ENCODE results near the gene PKDCC.
"Not testable (repeated sequence)": the region's sequence is repeated elsewhere in the genome, so short reads cannot be mapped to it uniquely, and the experiment has no call there.

The PKDCC gene

DNA sequence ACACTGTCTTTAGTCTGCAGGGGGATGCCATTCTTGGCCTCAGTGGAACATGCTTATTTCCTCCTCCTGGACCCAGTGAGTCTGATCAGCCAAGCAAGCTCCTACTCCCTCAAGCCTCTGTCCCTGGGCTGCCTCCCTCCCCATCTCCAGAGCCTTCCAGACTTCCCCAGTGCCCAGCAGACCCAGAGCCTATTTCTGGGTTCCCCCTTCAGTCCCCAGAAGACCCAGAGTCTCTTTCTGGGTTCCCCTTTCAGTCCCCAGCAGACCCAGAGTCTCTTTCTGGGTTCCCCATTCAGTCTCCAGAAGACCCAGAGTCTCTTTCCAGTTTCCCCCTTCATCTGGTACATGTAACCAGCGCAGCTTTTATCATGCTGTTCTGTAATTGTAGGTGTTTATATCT lies 17.0 kb upstream of the PKDCC start:
- no peak for DNase-seq

DNA sequence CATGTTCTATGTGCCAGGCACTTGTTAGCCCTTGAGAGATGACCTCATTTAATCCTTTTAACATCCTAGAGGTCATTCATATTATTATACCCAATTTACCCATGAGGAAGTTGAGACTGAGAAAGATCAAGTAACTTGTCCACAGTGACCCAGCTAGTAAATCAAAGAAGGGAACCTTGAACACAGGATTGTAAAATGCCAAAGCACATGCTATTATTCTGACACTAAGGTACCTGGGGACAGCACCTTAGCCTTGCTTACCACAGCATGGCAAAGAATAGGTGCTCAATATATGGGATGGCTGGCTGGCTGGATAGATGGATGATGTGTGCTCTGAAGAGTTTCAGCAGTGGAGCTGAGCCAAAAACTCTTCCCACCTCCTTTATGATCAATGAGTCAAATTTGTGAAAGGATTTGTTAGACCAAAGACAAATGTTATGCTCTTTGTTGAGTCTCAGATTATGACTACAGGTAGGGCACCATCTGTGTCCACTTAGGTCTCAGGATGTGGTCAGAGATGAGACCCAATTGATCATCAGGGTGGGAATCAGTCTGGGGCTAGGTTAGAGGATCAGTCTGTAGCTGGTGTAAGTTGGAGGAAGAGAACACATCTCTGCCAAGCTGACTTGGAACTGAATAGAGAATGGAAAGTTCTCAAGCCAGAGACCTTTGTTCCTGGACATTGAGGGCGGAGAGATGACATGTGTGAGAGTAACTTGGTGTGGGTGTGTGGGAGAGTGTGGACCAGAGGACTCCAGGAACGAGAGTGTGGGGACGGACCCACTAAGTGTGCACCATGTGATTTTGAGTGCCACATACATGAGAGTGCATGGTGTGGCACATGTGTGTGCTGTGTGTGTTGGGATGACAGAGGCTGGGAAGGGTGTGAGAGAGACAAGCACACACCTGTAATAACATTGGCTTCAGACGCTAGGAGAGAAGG lies 16.3 kb upstream of the PKDCC start:
- no peak for DNase-seq

DNA sequence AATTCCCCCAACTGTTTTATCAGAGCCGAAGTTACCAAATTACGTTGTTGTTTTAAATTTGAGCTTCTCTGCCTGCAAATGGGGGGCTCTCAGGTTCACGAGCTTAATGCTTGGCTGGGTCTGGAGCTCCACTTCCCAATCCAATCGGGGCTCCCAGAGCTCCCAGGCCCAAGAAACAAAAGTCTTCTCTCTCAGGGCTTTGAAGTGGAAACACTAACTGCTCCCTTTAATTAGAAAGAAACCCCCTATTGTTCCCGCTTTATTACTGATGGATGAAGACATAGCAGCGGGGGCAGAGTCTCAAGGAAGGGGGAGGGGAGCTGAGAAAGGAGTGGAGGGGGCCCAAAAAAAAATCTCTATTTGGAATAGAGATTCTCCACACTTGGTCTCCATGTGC lies 15.6 kb upstream of the PKDCC start:
- DNase-seq = no peak

DNA sequence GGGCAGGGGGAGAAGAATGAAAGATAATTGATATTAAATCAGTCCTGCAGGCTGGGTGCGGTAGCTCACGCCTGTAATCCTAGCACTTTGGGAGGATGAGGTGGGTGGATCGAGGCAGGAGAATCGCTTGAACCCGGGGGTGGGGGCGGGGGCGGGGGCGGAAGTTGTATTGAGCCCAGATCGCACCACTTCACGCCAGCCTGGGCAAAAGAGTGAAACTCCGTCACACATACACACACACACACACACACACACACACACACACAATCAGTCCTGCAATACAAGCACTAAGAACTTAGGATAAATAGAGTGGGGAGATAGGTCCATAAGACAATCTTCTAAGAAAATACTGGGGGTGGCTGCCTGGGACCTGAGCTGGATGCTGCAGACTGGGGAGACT lies 15.1 kb upstream of the PKDCC start:
- DNase-seq = no peak

DNA sequence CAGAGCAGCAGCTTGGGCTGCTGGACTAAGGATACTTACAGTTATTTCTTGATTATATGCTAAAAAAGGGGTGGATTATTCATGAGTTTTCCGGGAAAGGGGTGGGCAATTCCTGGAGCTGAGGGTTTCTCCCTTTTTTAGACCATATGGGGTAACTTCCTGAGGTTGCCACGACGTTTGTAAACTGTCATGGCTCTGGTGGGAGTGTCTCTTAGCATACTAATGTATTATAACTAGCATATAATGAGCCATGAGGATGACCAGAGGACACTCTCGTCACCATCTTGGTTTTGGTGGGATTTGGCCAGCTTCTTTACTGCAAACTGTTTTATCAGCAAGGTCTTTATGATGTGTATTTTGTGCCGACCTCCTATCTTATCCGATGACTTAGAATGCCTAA lies 13.7 kb upstream of the PKDCC start:
- DNase-seq = not testable (repeated sequence)

DNA sequence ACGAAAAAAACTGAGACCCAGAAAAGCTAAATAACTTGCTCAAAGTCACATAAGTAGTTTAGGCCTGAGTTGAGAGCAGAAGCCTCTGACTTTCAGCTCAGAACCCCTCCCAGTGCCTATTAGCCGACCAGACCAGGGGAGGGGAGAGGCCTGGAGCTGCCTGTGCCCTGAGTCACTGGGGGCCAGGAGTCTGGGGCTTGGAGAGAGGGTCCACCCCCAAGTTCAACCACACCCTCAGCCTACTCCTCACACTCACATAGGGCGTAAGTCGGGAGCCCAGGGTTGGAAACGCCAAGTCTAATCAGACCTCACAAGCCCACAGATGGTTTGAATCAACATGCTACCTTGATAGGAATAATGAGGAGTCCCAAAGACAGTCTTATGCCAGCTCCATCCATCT lies 12.6 kb upstream of the PKDCC start:
- no peak for DNase-seq

DNA sequence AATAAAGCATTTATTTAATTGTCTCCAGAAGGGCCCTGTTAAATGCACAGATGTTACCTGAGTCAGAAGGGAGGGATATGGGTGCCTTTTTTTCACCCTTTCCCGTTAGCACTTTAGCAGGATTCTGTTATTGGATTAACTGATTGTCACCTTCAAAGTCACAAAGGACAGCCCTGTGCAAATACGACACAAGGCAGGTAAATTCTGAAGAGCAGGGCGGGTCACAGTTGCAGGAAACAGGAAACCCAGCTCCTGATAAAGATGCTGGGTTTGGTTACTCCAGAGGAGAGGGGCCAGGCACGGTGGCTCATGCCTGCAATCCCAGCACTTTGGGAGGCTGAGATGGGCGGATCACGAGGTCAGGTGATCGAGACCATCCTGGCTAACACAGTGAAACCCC lies 11.4 kb upstream of the PKDCC start:
- DNase-seq = no peak

DNA sequence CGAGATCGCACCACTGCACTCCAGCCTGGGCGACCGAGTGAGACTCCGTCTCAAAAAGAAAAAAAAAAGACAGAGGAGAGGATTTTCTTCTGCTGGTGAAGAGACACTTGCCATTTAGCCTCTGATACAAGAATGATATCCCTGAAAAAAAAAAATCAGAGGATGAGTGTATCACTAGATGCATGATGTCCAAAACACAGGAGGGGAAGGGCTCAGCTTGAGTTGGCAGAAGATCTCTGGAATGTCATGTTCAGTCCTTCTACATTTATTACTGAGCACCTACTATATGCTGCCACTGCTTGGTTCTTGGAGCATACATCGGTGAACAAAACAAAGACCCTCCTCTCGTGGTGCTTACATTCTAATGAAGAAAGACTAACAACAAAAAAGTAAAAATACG lies 10.9 kb upstream of the PKDCC start:
- no peak for DNase-seq

DNA sequence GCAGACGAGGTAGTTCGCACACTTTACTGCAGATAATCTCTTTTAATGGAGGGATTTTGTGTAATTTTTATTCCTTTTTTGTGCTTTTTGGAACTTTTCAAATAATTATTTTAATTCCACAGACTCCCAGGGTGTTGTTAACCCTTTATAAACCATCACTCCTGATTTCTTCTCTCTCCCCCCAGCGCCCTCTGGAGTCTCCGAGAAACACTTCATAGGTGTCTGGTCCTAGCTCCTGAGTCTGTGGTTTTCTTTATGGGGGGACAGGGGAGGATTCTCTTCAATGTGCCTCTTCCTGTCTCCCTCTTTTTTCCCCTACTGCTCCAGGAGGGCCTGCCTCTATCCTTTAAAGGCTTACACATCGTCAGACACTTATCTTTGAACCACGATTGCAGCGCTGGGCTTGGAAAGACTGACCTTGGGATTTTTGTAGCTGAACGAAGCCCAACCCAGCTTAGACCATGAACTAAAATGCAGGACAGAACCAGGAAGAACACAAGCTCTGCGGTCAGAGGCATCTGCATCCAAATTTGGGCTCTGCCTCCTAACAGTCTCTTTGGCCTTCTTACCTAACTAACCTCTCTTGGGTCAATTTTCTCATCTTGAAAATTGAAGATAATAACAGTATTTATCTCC lies 7.1 kb upstream of the PKDCC start:
- no peak for DNase-seq

DNA sequence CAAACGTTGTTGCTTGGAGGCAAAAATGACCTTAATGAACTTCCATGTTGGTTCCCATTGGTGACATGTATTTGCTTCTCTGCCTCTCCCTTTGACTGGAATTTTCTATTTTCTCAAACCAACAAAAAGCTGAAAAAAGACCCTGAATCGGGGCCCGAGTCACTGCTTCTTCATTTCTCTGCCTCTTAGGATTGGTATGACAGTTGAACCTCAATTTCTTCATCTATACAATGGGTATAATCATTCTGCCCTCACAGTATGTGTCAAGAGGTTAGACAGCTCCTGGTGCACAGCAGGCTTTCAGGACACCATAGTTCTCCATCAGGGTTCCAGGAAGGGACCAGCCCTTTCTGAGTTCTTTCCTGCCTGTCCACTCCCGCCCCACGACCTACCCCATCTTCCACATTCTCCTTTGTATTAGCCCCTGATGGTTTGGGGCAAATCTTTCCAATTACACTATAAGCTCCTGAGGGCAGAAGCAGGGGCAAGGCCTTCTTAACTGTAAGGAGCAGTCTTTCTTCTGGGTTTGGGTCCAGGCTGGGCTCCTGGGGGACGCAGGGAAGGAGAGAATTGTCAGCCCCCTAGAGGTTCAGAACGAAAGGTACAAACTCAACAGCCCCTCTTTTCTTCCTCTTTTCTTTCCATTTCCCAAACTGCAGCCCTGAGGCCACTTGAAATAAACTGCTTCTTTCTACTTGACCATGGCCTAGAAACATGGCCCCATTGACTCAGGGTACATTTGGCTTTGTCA lies 6.3 kb upstream of the PKDCC start:
- DNase-seq = no peak

DNA sequence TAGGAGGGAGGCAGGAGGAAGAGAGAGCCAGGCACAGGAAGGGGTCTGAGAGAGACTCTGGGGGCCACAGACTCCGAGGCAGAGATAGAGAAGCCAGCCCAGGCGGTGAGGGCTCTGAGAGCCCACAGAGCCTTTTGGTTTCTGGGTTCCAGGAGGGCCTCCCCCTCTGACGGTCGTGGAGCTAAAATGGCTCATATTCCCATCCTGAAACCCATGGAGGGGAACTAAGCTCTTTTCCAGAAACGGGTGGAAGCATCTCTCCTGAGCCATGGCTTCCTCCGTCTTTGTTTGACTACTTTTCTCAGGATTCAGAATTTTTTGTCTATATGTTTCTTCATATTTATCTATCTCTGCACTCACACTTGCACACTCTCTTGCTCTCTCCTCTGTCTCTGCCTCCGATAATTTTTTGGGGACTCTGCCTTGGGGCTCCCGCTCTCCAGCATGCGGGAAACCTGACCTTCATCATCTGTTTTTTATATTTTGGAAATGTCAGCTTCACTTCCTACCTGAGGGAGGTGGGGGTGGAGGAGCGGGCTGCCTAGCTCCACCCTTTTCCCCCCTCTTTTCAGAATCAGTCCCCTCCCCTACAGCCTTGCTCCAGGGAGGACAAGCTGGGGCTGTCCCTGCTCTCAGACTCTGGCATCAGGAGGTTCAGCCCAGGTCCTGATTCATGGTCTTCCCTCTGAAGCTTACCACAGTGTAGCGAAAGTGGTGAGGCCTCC lies 5.0 kb upstream of the PKDCC start:
- DNase-seq = no peak

DNA sequence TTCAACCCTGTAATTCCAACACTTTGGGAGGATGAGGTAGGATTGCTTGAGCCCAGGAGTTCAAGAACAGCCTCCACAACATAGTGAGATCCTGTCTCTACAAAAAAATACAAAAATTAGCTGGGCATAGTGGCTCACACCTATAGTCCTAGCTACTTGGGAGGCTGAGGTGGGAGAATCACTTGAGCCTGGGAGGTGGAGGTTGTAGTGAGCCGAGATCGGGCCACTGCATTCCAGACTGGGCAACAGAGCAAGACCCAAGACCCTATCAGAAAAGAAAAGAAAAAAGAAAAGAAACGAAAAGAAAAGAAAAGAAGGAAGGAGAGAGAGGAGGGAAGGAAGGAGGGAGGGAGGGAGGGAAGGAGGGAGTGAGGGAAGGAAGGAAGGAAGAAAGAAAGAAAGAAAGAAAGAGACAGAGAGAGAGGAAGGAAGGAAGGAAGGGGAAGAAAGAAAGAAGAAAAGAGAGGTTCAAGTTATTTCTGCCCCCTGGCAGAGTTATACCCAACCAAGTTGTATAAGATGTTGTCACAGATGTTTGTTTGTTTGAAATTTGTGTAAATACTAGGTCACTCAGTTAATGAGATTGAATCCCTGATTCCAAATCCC lies 3.9 kb upstream of the PKDCC start:
- no peak for DNase-seq

DNA sequence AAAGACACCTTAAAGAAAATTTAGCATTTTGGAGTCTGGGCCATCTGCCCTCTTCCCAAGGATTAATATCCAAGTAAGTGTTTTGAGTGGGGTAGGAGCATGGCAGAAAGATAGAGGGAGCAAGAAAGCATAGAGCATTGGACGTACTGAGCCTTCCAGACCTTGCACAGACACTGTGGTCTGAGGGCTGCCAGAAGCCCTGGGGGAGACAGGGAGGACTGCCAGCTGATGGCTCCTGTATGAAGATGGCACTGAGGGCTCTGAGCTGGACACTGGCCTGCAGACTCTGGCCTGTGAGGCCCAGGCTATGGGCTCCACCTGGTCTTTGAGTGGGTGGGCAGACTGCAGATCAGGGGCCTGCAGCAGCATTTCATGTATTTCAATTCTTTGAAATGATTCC lies 2.9 kb upstream of the PKDCC start:
- DNase-seq = no peak

DNA sequence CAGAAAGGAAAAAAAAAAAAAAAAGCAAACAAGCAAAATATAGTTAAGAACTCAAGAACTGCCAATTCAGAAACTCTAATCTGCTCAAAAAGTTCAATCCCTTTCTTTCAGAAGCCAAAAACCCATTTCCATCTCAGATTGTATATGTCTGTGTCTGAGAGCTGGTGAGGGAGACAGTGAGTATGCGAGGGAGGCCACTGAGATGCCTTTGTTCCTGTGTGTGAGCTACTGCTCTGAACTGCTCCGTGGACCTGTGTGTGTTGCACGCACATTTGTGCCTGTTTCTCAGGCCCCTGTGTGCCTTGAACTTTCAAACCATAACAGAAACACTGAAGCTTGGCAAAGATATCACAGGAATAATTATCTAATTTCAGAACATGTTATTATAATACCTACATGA lies 2.5 kb upstream of the PKDCC start:
- DNase-seq = no peak

DNA sequence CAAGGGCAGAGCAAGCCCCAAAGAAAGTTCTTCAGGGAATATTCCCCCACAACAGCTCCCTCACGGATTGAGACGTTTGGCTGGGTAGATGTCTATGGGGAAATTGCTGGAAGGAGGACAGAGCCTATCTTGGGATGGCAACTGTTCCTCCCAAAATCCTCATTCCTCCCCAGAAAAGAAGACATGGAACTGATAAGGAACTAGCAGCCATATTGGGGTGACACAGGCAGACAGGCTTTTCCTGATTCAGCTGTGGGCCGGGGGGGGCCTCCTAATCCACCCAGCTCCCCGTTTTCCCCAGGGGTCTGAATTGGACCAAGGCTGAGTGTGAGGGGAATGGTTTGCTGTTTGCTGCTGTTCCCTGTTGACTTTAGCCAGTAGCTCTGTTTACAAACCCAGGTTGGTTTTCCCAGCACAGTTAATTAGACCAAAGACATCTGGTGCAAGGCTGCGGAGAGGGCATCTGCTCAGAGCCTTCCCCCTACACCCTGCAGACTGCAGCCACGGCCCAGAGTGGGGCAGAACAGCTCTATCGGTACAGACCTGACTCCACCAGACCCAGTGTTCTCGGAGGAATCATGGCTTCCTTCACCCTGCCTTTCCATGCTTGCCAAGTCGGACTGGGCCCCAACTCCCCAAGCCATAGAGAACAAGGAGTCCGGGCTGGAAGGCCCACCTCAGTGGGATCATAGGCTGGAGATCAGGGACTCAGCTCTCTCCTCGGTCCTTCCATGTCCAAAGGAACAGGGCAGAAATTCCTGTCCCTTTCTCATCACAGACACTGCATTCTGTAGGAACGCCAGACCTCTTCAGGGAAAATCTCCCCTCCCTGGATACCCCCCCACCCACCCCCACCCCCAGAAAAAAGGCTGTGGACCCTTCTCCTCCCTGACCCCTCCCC lies 1.7 kb upstream of the PKDCC start:
- DNase-seq = no peak

DNA sequence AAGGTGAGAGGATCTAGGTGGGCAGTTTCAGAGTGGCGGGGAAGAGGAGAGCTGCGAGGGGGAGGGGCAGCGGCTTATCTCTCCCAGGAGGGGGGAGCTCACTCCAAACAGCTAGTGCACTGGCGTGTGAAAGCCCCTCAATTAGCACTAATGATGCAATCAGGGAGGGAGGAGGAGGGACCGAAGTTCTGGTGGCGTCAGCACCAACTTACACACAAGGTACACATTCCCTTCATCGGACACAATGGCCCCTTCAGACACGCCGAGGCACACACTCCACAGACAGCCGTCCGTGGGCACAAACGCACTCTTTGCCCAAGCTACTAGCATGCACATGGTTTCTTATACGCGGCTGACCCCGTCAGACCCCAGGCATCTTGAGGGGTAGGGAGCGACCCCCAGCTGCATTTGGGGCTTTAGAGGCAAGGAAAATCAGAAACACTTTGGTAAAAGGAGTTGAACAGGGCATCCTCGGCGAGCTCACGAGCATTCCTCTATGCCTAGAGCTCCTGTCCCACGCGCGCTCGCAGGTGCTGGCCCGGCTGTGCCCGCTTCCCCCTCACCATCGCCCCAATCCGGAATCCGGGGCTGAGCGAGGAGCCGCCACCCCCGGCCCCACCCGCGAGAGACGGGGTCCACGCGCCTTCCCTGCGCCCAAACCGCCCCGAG lies 868 bp upstream of the PKDCC start:
- no peak for DNase-seq

DNA sequence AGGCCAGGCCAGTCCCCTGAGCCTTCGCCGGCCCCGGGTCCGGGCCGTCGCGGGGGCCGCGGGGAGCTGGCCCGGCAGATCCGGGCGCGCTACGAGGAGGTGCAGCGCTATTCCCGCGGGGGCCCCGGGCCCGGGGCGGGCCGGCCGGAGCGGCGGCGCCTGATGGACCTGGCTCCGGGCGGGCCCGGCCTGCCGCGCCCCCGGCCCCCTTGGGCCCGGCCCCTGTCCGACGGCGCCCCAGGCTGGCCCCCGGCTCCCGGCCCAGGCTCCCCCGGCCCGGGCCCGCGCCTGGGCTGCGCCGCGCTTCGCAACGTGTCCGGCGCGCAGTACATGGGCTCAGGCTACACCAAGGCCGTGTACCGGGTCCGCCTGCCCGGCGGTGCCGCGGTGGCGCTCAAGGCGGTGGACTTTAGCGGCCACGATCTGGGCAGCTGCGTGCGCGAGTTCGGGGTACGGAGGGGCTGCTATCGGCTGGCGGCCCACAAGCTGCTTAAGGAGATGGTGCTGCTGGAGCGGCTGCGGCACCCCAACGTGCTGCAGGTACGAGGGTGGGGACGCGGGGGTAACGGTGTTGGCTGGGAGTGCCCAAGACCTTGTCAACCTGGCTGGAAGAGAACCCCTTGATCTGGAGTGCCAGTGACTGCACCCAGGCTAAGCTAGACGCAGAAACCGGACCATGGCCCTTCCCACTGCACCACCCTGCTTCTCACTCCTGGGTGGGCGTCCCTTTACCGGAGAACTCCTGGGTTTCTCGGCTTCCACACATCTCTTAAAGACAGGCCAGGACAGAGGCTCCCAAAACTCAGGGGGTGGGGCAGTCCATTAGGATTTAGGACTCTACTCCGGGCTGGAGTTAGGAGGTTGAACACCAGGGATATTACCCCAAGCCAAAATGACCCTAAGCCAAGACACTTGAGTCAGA lies 739 bp downstream of the PKDCC start:
- DNase-seq = no peak

DNA sequence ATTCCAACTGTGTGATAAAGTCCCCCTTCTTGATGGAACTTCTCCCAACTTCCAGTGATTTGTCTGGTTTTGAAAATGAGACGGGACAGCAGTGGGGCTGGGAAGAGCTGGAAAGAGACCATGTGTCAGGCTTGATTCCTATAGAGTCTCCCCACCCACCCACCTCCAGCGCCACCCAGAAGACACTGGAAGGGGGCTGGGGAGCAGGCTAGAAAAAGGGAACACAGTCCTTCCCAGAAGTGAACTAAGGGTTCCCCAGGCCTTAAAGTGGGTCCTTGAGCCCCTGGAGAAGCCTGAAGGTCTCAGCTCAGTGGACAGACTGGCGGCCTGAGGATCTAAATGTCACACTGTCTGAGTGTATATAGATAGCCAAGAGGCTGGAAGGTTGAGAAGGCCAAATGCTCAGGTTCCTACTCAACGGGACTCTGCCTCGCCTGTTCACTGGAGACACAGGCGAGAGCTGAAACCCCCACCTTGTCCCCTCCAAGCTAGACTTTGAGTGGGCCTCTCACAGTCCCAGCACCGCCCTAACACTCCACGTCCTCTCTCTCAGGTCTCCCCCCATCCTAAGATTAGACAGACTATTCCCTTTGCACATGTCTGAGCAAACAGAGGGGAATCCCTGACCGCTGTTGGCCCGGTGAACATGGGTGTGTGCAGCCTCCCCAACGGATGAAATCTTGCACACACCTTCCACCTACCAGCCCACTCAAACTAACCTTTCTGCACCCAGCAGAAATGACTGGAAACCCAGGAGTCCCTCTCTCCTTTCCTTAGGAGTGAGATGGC lies 1.6 kb downstream of the PKDCC start:
- no peak for DNase-seq

Measured in activated CD4-positive, CD25-positive, alpha-beta regulatory T cell (primary cell).